Measurements from ENCODE around the gene ITGB1BP1. TPM values are rescaled to one million over a fixed set of nuclear protein-coding genes. Genes with fewer than 3 reads are reported as not detected.

Gene ITGB1BP1
- total and polyA plus RNA-seq, 10 of the 15 experiments (the other 5 are each of a cell fraction or from before 2014, with no cell fraction given), result 50.2 to 273 (median 97.2) TPM

- ATAC-seq, result no peak; the same call in 2 of the 3 replicates
- no peaks in the 10 kb centered on the region for H3K36me3 ChIP-seq (ENCODE audit: control insufficient read depth in 2 of 2, insufficient read depth in 2 of 2, low read length in 1 of 2)
- no TSS peak for BruUV-seq (replicated peaks)
- SMC1A ChIA-PET (ENCODE audit: uncharacterized antibody, unreplicated experiment), result no interaction called here
- H2AFZ ChIP-seq (ENCODE audit: control insufficient read depth, low read depth, low read length), result no peak overlapping the region
- H3K27me3 ChIP-seq (replicated peaks in 1 of 2; ENCODE audit: control insufficient read depth in 2 of 2, insufficient read depth in 2 of 2, low read length in 1 of 2), result no peaks in the 10 kb centered on the region; a peak in 2 of 4 replicates
- no peak overlapping the region for H3K4me2 ChIP-seq (ENCODE audit: control insufficient read depth, insufficient read depth)
- no peaks in the 10 kb centered on the region for H4K20me1 ChIP-seq (ENCODE audit: control insufficient read depth, insufficient read depth)
- FAIRE-seq, result no peak
- no peaks in the 10 kb centered on the region for H3K79me2 ChIP-seq (ENCODE audit: control insufficient read depth, insufficient read depth, low read length)
- POLR2A ChIA-PET, result no interaction called here
- RAD21 ChIA-PET (ENCODE audit: unreplicated experiment), result no interaction called here
- H3K4me3 ChIP-seq, result no peak overlapping the region
- H3K27ac ChIP-seq (ENCODE audit: control insufficient read depth, insufficient read depth), result no peak overlapping the region
- CTCF ChIA-PET, result interaction anchor here (0.7 kb wide), 1 partner anchor 402 kb away, joined by 3 read pairs; no protein-coding TSS in a partner anchor
- in situ Hi-C loops (cut with MboI) (no loop called here), intact Hi-C loops (cut with micrococcal nuclease; ENCODE audit: unreplicated experiment) (no loop called here)
- no peak for DNase-seq (ENCODE audit: low read depth, low spot score)
- no peak overlapping the region for H3K9ac ChIP-seq (ENCODE audit: control insufficient read depth, insufficient read depth, low read length)
- H3K4me1 ChIP-seq (ENCODE audit: control insufficient read depth, insufficient read depth, low read length), result no peaks in the 10 kb centered on the region
- 49% methylated on average over 28 of the region's 28 CpGs for WGBS (ENCODE audit: insufficient coverage, insufficient replicate concordance, low lambda C conversion rate, missing lambda C conversion rate)
- TF ChIP-seq MXI1 (IDR thresholded peaks at IDR 0.05; ENCODE audit: low read depth, low read length) (no peak), ATF3 (IDR thresholded peaks at IDR 0.05; ENCODE audit: borderline replicate concordance, extremely low read depth, low read depth, low read length) (no peak), JUNB (IDR thresholded peaks at IDR 0.05) (no peak)
- H3K9me3 ChIP-seq (replicated peaks; ENCODE audit: control insufficient read depth, insufficient read depth, low read length), result no peaks in the 10 kb centered on the region; the same call in 2 of the 3 replicates
These were observed 34.1 kb downstream of the ITGB1BP1 start for GRCh38 chr2:9388950-9389911.

GRCh38 chr2:9388199-9388681, 35.1 kb downstream of the ITGB1BP1 start:
- WGBS (ENCODE audit: insufficient coverage, insufficient replicate concordance, low lambda C conversion rate, missing lambda C conversion rate), result 61% methylated on average over 11 of the region's 11 CpGs
- FAIRE-seq (no peak), DNase-seq (ENCODE audit: low read depth, low spot score) (no peak), ATAC-seq (no peak)
- Histone ChIP-seq H3K9ac (ENCODE audit: control insufficient read depth, insufficient read depth, low read length) (no peak overlapping the region), H3K4me3 (no peak overlapping the region), H3K79me2 (ENCODE audit: control insufficient read depth, insufficient read depth, low read length) (no peaks in the 10 kb centered on the region), H3K27me3 (replicated peaks in 1 of 2; ENCODE audit: control insufficient read depth in 2 of 2, insufficient read depth in 2 of 2, low read length in 1 of 2) (no peaks in the 10 kb centered on the region; a peak in 2 of 4 replicates), H3K4me2 (ENCODE audit: control insufficient read depth, insufficient read depth) (no peak overlapping the region), H3K36me3 (ENCODE audit: control insufficient read depth in 2 of 2, insufficient read depth in 2 of 2, low read length in 1 of 2) (no peaks in the 10 kb centered on the region), H2AFZ (ENCODE audit: control insufficient read depth, low read depth, low read length) (no peak overlapping the region), H3K4me1 (ENCODE audit: control insufficient read depth, insufficient read depth, low read length) (no peaks in the 10 kb centered on the region), H4K20me1 (ENCODE audit: control insufficient read depth, insufficient read depth) (no peaks in the 10 kb centered on the region), H3K27ac (ENCODE audit: control insufficient read depth, insufficient read depth) (no peak overlapping the region), H3K9me3 (replicated peaks; ENCODE audit: control insufficient read depth, insufficient read depth, low read length) (no peaks in the 10 kb centered on the region; the same call in 2 of the 3 replicates)
- ChIA-PET CTCF (no interaction called here), SMC1A (ENCODE audit: uncharacterized antibody, unreplicated experiment) (no interaction called here), POLR2A (no interaction called here), RAD21 (ENCODE audit: unreplicated experiment) (no interaction called here)
- in situ Hi-C loops (cut with MboI), result no loop called here
- intact Hi-C loops (cut with micrococcal nuclease; ENCODE audit: unreplicated experiment), result no loop called here
- no TSS peak for BruUV-seq (replicated peaks)
- no peak for TF ChIP-seq SREBF1 (IDR thresholded peaks at IDR 0.05; ENCODE audit: low read length)
- TF ChIP-seq IRF3 (IDR thresholded peaks at IDR 0.05), result no peak
- TF ChIP-seq RAD51 (IDR thresholded peaks at IDR 0.05), result no peak
- TF ChIP-seq WRNIP1 (IDR thresholded peaks at IDR 0.05; ENCODE audit: borderline replicate concordance, low read depth, low read length), result no peak
- TF ChIP-seq EZH2 (IDR thresholded peaks at IDR 0.05; ENCODE audit: borderline replicate concordance, control insufficient read depth, low read depth, low read length), result no peak
- no peak for TF ChIP-seq ZBED1 (IDR thresholded peaks at IDR 0.05; ENCODE audit: borderline replicate concordance)
- no peak for TF ChIP-seq IKZF2 (IDR thresholded peaks at IDR 0.05)
- TF ChIP-seq RCOR1 (conservative IDR thresholded peaks at IDR 0.05; ENCODE audit: low read depth, low read length), result no peak
- TF ChIP-seq FOXK2 (IDR thresholded peaks at IDR 0.05), result no peak
- TF ChIP-seq GABPA (IDR thresholded peaks at IDR 0.05; ENCODE audit: low read depth), result no peak
- TF ChIP-seq ZNF207 (IDR thresholded peaks at IDR 0.05; ENCODE audit: borderline replicate concordance), result no peak
- TF ChIP-seq HCFC1 (IDR thresholded peaks at IDR 0.05; ENCODE audit: low read length), result no peak
- no peak for TF ChIP-seq BCL11A (IDR thresholded peaks at IDR 0.05; ENCODE audit: low read depth, low read length)

Measured in GM12878 (cell line).